GM03348 (cell line): Measurements from ENCODE around the gene TBX1.
A peak's percentile ranks its signal among the peaks of the same experiment; 100 is the strongest.

Experiments
- DNase-seq: peaks from one replicate; pipeline ENCODE4 v3.0.0; 2012; ENCODE audit warnings: low spot score

The TBX1 gene

GRCh38 chr22:19815093-19815822 is 54.7 kb downstream of the TBX1 start:
- peak; percentile 9 for DNase-seq

DNA sequence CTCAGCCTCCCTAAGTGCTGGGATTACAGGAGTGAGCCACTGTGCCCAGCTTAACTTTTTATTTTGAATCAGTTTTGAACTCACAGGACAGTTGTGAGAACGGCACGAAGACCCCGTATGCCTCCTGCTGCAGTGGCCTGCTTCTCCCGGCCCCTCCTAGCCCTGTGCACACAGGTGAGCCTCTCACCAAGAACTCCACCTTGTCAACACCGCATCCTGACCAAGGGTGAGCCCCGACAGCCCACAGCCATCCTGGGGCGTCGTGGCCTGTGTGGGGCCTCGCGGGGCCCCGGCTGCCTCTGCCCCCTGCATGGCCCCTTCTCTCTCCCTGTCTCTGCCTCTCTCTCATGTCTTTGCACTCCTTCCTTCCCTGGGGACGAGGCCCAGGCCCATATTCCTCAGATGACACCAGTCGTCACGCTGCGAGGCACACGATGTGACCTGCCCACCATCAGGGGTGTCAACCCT is 55.3 kb downstream of the TBX1 start:
- DNase-seq = no peak

DNA sequence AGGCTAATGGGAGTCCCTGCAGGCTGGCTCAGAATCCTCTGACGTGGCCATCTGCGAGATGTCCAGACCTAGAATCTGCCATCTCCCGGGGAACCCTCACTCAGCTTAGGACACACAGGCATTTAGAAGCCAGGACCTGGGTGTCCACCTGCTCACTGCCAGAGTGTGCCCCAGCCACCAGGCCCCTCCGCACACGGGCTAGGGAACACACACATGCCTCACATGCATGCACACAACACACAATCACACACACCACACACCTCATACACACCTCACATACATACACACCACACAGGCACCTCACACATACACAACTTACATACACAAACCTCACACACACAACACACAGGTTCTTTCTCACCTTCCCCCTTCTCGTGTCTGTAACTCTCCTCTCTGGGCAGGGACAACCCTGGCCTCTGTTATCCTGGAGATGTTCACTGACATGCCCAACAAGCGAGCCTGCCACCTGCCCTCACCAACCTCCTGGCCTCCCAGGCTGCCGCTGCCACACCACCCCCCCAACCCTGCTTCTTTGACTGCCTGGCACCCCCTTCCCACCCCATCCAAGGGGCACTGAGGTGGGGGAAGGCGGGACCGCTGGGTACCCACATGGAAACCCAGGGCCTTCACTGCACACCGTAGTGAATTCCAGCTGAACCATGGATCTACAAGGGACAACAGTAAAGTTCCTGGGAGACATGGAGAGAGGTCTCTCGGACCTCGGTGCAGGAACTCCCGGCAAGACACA is 56.0 kb downstream of the TBX1 start:
- peak; percentile 1 for DNase-seq
